ENCODE data around the gene ARHGAP18.
"Not testable (repeated sequence)": the region's sequence is repeated elsewhere in the genome, so short reads cannot be mapped to it uniquely, and the experiment has no call there.

The ARHGAP18 gene

DNA sequence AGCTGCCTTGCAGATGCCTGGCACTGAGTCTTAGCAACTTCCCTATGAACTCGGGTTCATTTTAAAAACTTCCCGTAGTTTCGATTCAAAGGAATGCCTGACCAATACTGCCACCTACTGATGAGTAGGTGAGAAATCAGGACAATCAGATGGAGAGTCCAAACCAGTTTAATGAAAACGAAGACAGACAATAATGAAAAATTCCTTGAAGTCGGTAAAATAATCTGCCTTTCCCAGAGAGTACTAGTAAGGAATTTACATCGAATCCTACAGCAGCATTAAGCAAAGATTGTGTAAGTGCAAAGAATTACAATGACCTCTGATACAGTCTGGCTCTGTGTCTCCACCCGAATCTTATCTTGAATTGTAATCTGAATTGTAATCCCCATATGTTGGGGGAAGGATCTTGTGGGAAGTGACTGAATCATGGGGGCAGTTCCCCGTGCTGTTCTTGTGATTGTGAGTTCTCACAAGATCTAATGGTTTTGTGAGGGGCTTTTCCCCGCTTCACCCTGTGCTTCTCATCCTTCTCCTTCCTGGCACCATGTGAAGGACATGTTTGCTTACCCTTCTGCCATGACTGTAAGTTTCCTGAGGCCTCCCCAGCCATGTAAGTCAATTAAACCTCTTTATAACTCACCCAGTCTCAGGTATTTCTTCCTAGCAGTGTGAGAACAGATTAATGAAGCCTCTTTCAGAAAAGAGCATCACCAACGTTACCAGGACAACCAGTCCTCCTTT, 134.4 kb downstream of the ARHGAP18 start:
- no peak for DNase-seq

DNA sequence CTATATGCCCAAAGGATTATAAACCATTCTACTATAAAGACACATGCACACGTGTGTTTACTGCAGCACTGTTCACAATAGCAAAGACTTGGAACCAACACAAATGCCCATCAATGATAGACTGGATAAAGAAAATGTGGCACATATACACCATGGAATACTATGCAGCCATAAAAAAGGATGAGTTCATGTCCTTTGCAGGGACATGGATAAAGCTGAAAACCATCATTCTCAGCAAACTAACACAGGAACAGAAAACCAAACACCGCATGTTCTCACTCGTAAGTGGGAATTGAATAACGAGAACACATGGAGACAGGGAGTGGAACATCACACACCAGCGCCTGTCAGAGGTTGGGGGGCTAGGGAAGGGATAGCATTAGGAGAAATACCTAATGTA, 135.4 kb downstream of the ARHGAP18 start:
- not testable (repeated sequence) for DNase-seq

GRCh38 chr6:129570929-129571328, 139.0 kb downstream of the ARHGAP18 start:
- not testable (repeated sequence) for DNase-seq

DNA sequence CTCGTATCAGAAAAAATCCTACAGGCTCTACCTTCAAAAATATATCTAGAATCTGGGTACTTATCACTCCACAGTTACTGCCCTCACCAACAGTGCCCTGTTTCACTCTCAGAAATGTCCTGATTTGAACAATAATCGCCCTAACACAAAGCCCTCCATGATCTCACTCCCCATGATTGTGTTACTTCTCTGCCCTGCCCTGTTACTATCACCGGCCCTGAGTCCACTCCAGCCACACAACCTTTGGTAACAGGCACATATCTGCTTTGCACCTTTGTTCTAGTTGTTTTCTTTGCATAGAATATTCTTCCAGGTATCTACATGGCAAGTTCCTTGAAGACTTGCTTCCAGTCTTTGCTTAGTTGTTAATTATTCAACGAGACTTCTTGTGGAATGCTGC, 142.0 kb downstream of the ARHGAP18 start:
- DNase-seq: no peak

GRCh38 chr6:129567374-129567773, 142.6 kb downstream of the ARHGAP18 start:
- DNase-seq: no peak

- DNase-seq: peak; percentile 33
Observed at GRCh38 chr6:129565811-129566210, 144.2 kb downstream of the ARHGAP18 start.

DNA sequence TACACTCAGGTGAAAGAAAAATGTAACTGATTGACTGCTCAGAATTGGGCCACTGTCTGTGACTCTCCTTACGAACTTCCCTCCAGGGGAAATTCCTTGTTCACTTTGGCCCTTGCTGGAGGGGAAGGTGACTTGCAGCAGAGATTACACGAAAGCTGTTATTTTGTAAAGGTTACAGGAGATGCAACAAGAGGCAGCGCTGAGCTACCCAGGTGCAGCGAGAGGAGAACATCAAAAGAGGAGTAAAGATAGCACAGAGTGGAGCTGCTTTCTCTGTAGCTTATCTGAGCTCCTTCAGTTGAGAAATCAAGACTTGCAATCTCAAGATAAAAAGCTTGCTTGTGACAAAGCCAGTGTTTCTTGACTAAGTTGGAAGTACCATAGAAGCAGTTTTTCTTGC, 144.6 kb downstream of the ARHGAP18 start:
- no peak for DNase-seq

DNA sequence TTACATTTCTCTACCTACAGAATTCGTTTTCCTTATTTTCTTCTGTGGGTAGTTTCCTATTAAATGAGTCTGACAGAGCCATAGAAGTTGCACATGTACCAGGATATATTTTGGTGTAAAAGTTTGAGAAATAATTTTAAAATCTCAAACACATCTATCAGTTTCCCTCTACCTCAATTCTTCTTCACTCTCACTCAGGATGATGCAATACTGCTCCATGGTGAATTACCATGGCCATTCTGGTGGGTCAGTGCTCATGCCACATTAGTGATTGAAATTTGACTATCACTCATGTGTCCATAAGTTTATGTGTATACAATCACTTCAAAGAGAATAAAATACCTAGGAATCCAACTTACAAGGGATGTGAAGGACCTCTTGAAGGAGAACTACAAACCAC, 151.7 kb downstream of the ARHGAP18 start:
- no peak for DNase-seq

DNA sequence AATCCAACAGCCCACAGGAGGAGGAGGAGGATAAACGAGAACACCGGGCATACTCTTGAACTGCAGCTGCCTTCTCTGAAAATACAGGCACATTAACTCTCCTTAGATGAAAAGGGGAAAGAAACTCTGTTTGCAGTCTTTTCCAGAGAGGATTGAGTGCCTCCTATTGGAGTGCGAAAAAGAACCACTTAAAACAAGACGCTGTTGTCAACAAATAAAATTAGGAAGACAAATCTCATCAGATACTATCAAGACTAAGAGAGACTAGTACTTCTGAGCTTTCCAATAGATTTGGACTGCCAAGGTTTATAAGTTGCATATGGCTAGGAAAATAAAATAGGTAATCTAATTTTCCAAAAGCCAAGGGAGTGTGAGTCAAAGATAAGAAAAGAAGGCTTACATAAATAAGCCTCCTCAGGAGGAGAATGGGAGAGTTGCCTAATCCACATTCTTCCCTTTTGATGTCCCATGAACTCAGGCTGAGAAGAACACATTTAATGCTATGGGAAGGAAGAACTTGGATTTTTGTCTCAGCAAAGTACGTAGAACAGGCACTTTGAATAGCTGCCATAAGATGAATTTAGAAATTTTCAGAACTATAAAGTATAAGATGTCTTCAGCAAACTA, 154.7 kb downstream of the ARHGAP18 start:
- no peak for DNase-seq

DNA sequence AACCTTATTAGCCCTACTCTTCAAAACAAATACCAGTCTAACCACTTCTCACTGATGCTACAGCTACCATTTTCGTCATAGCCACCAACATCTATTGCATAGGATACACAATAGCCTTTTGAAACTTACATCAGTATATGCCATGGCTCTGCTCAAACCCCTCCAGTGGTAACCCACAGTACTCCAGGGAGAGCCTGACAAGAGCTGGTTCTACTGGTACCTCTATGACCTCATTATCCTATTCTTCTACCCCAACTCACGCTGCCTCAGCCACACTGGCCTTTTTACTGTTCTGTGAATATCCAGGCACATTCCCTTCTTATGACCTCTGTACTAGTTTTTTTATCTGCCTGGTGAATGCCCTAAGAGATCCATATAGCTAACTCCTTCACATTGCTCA, 157.6 kb downstream of the ARHGAP18 start:
- no peak for DNase-seq

GRCh38 chr6:129551486-129551885, 158.5 kb downstream of the ARHGAP18 start:
- no peak for DNase-seq

DNA sequence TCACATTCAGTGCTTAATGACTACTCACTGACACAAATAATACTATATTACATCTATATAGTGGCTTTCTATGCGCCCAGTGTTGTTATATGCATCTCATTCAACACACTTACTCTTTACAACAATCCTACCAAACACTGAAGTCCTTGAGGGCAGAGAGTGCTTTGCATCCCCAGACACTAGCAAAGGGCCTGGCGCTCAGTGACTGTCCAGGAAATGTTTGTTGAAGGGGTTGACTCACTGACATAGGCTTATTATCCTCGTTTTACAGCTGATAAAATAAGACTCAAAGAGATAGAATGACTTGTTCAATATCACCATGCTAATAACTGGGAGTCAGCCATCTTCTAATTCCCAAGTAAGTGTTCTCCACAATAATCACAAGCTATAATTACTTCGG, 163.3 kb downstream of the ARHGAP18 start:
- DNase-seq: no peak

DNA sequence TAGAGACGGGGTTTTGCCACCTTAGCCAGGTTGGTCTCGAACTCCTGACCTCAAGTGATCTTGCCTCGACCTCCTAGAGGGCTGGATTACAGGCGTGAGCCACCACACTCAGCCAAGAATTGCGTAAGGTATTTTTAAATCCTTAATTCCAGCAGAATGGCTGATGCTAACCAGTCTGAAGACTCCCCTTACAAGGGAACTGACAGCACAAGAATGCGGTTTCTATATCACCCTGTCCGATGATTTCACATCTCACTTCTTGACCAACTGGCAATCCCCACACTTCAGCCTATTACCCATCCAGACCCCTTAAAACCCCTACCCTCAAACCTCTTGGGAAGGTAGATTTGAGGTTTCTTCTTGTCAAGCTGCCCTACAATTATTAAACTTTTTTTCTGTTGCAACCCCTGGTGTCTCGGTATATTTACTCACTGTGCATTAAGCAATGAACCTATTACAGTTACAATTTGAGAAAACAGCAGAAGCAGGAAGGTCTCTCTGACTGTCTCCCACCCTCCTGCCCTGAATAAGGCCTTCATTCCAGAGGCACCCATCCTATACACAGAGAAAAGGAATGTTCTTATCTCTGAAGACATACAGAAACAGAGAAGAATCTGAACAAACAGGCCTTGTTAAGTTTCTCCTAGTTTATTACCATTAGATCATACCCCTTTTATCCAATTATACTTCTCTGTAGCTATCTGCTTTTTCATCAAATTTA, 164.9 kb downstream of the ARHGAP18 start:
- no peak for DNase-seq

- no peak for DNase-seq
Observed at GRCh38 chr6:129543981-129544380, 166.0 kb downstream of the ARHGAP18 start.

DNA sequence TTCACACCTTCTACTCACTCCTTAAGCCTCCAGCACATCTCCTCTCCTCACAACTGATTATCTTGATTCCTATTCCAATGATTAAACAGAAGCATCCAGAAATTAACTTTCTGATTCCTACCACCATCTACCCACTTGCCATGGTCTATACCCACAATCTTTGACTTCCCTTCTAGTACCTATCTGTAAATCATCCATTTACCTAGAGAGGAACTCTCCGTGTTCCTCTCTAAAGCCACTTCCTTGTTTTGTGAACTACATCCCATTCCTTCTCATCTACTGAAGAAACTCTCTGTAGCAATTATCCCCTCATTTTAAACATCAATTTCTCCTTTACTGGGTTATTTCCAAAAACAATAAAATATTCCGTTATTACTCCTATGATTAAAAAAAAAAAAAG, 167.3 kb downstream of the ARHGAP18 start:
- DNase-seq: no peak

- no peak for DNase-seq
Observed at GRCh38 chr6:129539032-129539431, 170.9 kb downstream of the ARHGAP18 start.

DNA sequence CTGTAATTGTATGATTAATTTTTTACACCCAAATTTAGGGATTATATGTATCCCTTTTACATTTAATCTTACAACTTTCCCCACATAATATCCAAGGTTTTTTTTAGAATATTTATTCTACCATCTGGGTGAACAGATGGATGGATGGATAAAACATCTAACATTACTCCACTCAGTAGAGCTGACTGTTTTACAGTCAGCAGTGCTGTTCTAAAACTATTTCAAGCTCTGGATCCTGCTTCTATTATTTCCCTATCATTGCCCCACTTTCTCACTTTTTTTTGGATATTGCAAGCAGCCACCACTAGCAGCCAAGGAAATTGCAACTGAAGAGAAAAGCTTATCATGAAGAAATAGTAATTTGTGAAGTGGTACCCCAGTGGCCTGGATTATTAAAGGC, 173.7 kb downstream of the ARHGAP18 start:
- DNase-seq: no peak

DNA sequence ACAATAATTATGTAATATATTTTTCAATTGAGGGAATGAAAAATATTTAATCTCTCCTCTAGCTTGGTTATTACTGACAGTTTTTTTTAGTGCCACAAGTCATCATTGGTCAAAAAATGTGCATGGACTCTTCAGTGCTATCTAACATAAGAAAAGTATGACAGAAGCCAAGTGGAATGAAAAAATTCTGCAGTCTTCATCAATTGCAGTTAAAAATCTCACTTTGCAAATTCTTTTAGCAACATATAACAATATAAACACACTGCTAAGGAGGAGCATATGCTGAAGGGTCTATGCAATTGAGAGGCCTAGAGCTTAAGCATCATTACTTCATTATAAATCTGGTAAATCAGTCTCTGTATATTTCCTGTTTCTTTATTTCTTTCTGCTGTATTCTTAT, 175.1 kb downstream of the ARHGAP18 start:
- no peak for DNase-seq

Data from right hindlimb (tissue), 1 donor.